Measurements from ENCODE around the gene TOP3B.

TOP3B gene

GRCh38 chr22:22002526-22003055 is 20.0 kb upstream of the TOP3B start:
- no peak for TF ChIP-seq GATA2 (IDR thresholded peaks at IDR 0.05; ENCODE audit: low read depth, low read length)
- no peak for TF ChIP-seq GATA3 (IDR thresholded peaks at IDR 0.05; ENCODE audit: low read depth, low read length)

GRCh38 chr22:22001664-22002525 is 19.3 kb upstream of the TOP3B start:
- TF ChIP-seq GATA2 (IDR thresholded peaks at IDR 0.05; ENCODE audit: low read depth, low read length) (no peak), GATA3 (IDR thresholded peaks at IDR 0.05; ENCODE audit: low read depth, low read length) (no peak)

GRCh38 chr22:21998595-21999247 is 16.1 kb upstream of the TOP3B start:
- TF ChIP-seq GATA2 (IDR thresholded peaks at IDR 0.05; ENCODE audit: low read depth, low read length) (no peak), GATA3 (IDR thresholded peaks at IDR 0.05; ENCODE audit: low read depth, low read length) (no peak)

- TF ChIP-seq GATA2 (IDR thresholded peaks at IDR 0.05; ENCODE audit: low read depth, low read length) (no peak), GATA3 (IDR thresholded peaks at IDR 0.05; ENCODE audit: low read depth, low read length) (no peak)
Measured at GRCh38 chr22:21996175-21996720, 13.7 kb upstream of the TOP3B start.

GRCh38 chr22:21995660-21996059 is 13.1 kb upstream of the TOP3B start:
- no peak for TF ChIP-seq GATA2 (IDR thresholded peaks at IDR 0.05; ENCODE audit: low read depth, low read length)
- TF ChIP-seq GATA3 (IDR thresholded peaks at IDR 0.05; ENCODE audit: low read depth, low read length), result no peak

- TF ChIP-seq GATA2 (IDR thresholded peaks at IDR 0.05; ENCODE audit: low read depth, low read length), result no peak
- TF ChIP-seq GATA3 (IDR thresholded peaks at IDR 0.05; ENCODE audit: low read depth, low read length), result no peak
Measured at GRCh38 chr22:21994881-21995444, 12.4 kb upstream of the TOP3B start.

- TF ChIP-seq GATA3 (IDR thresholded peaks at IDR 0.05; ENCODE audit: low read depth, low read length) (no peak), GATA2 (IDR thresholded peaks at IDR 0.05; ENCODE audit: low read depth, low read length) (no peak)
Measured at GRCh38 chr22:21992593-21993237, 10.1 kb upstream of the TOP3B start.

GRCh38 chr22:21991774-21992173 is 9.2 kb upstream of the TOP3B start:
- TF ChIP-seq GATA3 (IDR thresholded peaks at IDR 0.05; ENCODE audit: low read depth, low read length), result no peak
- no peak for TF ChIP-seq GATA2 (IDR thresholded peaks at IDR 0.05; ENCODE audit: low read depth, low read length)

GRCh38 chr22:21991304-21991596 is 8.7 kb upstream of the TOP3B start:
- TF ChIP-seq GATA2 (IDR thresholded peaks at IDR 0.05; ENCODE audit: low read depth, low read length) (no peak), GATA3 (IDR thresholded peaks at IDR 0.05; ENCODE audit: low read depth, low read length) (no peak)

GRCh38 chr22:21990445-21991303 is 8.1 kb upstream of the TOP3B start:
- TF ChIP-seq GATA3 (IDR thresholded peaks at IDR 0.05; ENCODE audit: low read depth, low read length), result no peak

GRCh38 chr22:21989049-21989448 is 6.5 kb upstream of the TOP3B start:
- TF ChIP-seq GATA2 (IDR thresholded peaks at IDR 0.05; ENCODE audit: low read depth, low read length) (peak; percentile 92), GATA3 (IDR thresholded peaks at IDR 0.05; ENCODE audit: low read depth, low read length) (peak; percentile 75)

- TF ChIP-seq GATA2 (IDR thresholded peaks at IDR 0.05; ENCODE audit: low read depth, low read length) (no peak), GATA3 (IDR thresholded peaks at IDR 0.05; ENCODE audit: low read depth, low read length) (no peak)
Measured at GRCh38 chr22:21985214-21985613, 2.6 kb upstream of the TOP3B start.

- TF ChIP-seq GATA2 (IDR thresholded peaks at IDR 0.05; ENCODE audit: low read depth, low read length), result no peak
- no peak for TF ChIP-seq GATA3 (IDR thresholded peaks at IDR 0.05; ENCODE audit: low read depth, low read length)
Measured at GRCh38 chr22:21984793-21985192, 2.2 kb upstream of the TOP3B start.
